Natural killer cell (primary cell): ENCODE measurements around the gene HOMER2. TPM values are rescaled to one million over a fixed set of nuclear protein-coding genes. Genes with fewer than 3 reads are reported as not detected.

Experiments
- ATAC-seq, 3 donors: fragments of 150-1000 bp in 2 of 3; fragments of 200-7000 bp in 1 of 3; cut with Tn5 transposase; 1 replicate in 1 of 3; 2 replicates in 2 of 3; pipeline ENCODE4 v1.10.0; 2021; ENCODE audit warnings: mild to moderate bottlenecking in 2 of 3, moderate library complexity in 2 of 3
- DNase-seq, 2 donors: peaks; one replicate each; pipeline versions ENCODE4 v3.0.0 to v3.0.0-alpha.2; 2013 to 2021; ENCODE audit warnings: mixed read lengths in 1 of 2
- H3K27ac ChIP-seq: one replicate; pipeline ENCODE4 v1.5.1; 2013; ENCODE audit warnings: mild to moderate bottlenecking, low read length
- H3K27me3 ChIP-seq: one replicate; pipeline ENCODE4 v1.6.1; 2013; ENCODE audit warnings: low read length; ENCODE audit not compliant: control insufficient read depth, insufficient read depth
- H3K36me3 ChIP-seq: one replicate; pipeline ENCODE4 v1.6.1; 2013; ENCODE audit warnings: low read length; ENCODE audit not compliant: control insufficient read depth, insufficient read depth
- H3K4me1 ChIP-seq: one replicate; pipeline ENCODE4 v1.6.1; 2013; ENCODE audit warnings: low read length; ENCODE audit not compliant: control insufficient read depth, insufficient read depth
- H3K4me3 ChIP-seq: one replicate; pipeline ENCODE4 v1.5.1; 2013; ENCODE audit warnings: low read length
- H3K9me3 ChIP-seq: one replicate; pipeline ENCODE4 v1.6.1; 2013; ENCODE audit warnings: low read length; ENCODE audit not compliant: control insufficient read depth, insufficient read depth
- H3K27ac Mint-ChIP-seq, 2 donors: one replicate each; pipeline ENCODE4 v1.8.0; 2022; ENCODE audit warnings: mild to moderate bottlenecking in 2 of 2, mixed read lengths in 2 of 2, moderate library complexity in 1 of 2
- H3K27me3 Mint-ChIP-seq, 2 donors: one replicate each; pipeline ENCODE4 v1.8.0; 2022; ENCODE audit warnings: low read depth in 2 of 2, mixed read lengths in 2 of 2
- H3K36me3 Mint-ChIP-seq: one replicate; pipeline ENCODE4 v1.8.0; 2022; ENCODE audit warnings: mixed read lengths
- H3K4me1 Mint-ChIP-seq, 2 donors: one replicate each; pipeline ENCODE4 v1.8.0; 2022; ENCODE audit warnings: mixed read lengths in 2 of 2
- H3K4me3 Mint-ChIP-seq: one replicate; pipeline ENCODE4 v1.8.0; 2022; ENCODE audit warnings: mild to moderate bottlenecking, moderate library complexity, mixed read lengths
- H3K9me3 Mint-ChIP-seq, 2 donors: one replicate each; pipeline ENCODE4 v1.8.0; 2022; ENCODE audit warnings: mixed read lengths in 2 of 2
- CTCF ChIP-seq: fragments of 200-600 bp; IDR thresholded peaks from one replicate; pipeline ENCODE4 v1.8.0; 2022; ENCODE audit warnings: antibody characterized with exemption
- WGBS: methylation state at CpG from one replicate; pipeline ENCODE4 v1.1.7; 2013; ENCODE audit warnings: missing lambda C conversion rate; ENCODE audit not compliant: insufficient coverage; 5-methylcytosine and 5-hydroxymethylcytosine counted together
- intact Hi-C: fragments of 100-400 bp; cut with micrococcal nuclease; formaldehyde crosslinking; loops from one replicate; pipeline ENCODE4 v1.14.2; 2022
- total RNA-seq, 4 donors: library from RNA; stranded (reverse); fragments of 120-200 nt in 1 of 4; gene quantifications; one replicate each; pipeline versions ENCODE4 v1.2.3 to v1.2.4, GENCODE V29; 2013 to 2022

HOMER2 gene
- total RNA-seq, 3 donors from 2014 or later (not counting 1 experiment from before 2014, with no cell fraction given), result 3.6 to 7.0 (median 4.0) TPM

GRCh38 chr15:82851981-82852511, 100.5 kb downstream of the HOMER2 start:
- Histone ChIP-seq H3K27me3 (no peaks in the 10 kb centered on the region), H3K27ac (no peak overlapping the region), H3K4me3 (no peak overlapping the region), H3K36me3 (no peaks in the 10 kb centered on the region), H3K9me3 (no peaks in the 10 kb centered on the region), H3K4me1 (peaks cover 16% of the 10 kb centered on the region)
- DNase-seq (no peak), ATAC-seq (no peak)
- no peaks in the 10 kb centered on the region for H3K36me3 Mint-ChIP-seq
- no peak for TF ChIP-seq CTCF
- H3K9me3 Mint-ChIP-seq, result no peaks in the 10 kb centered on the region
- H3K27me3 Mint-ChIP-seq, result no peaks in the 10 kb centered on the region
- peaks cover 8 to 11% of the 10 kb centered on the region in 2 donors for H3K4me1 Mint-ChIP-seq
- 78% methylated on average over 9 of the region's 9 CpGs for WGBS
- no peak overlapping the region for H3K4me3 Mint-ChIP-seq
- intact Hi-C loops, result no loop called here
- no peak overlapping the region for H3K27ac Mint-ChIP-seq

GRCh38 chr15:82851306-82851850, 101.1 kb downstream of the HOMER2 start:
- DNase-seq (no peak), ATAC-seq (no peak)
- Mint-ChIP-seq H3K27ac (no peak overlapping the region), H3K27me3 (no peaks in the 10 kb centered on the region), H3K36me3 (no peaks in the 10 kb centered on the region), H3K4me3 (no peak overlapping the region), H3K9me3 (no peaks in the 10 kb centered on the region), H3K4me1 (peaks cover 8 to 11% of the 10 kb centered on the region in 2 donors)
- Histone ChIP-seq H3K4me1 (peaks cover 16% of the 10 kb centered on the region), H3K27me3 (no peaks in the 10 kb centered on the region), H3K36me3 (no peaks in the 10 kb centered on the region), H3K27ac (no peak overlapping the region), H3K4me3 (no peak overlapping the region), H3K9me3 (no peaks in the 10 kb centered on the region)
- no peak for TF ChIP-seq CTCF
- 86% methylated on average over 12 of the region's 14 CpGs for WGBS
- intact Hi-C loops, result no loop called here

- ATAC-seq (no peak), DNase-seq (no peak)
- Histone ChIP-seq H3K27ac (no peak overlapping the region), H3K9me3 (no peaks in the 10 kb centered on the region), H3K4me3 (no peak overlapping the region), H3K4me1 (peaks cover 15% of the 10 kb centered on the region), H3K36me3 (no peaks in the 10 kb centered on the region), H3K27me3 (no peaks in the 10 kb centered on the region)
- Mint-ChIP-seq H3K36me3 (no peaks in the 10 kb centered on the region), H3K9me3 (no peaks in the 10 kb centered on the region), H3K27ac (no peak overlapping the region), H3K4me1 (peaks cover 8 to 11% of the 10 kb centered on the region in 2 donors), H3K4me3 (no peak overlapping the region), H3K27me3 (no peaks in the 10 kb centered on the region)
- 78% methylated on average over 7 of the region's 7 CpGs for whole genome bisulfite sequencing
- intact Hi-C loops, result no loop called here
- no peak for TF ChIP-seq CTCF
Observed at GRCh38 chr15:82850731-82851130, 101.8 kb downstream of the HOMER2 start.
